Liver (tissue), 9 donors: Measurements from ENCODE around the gene CDHR2. TPM values are rescaled to one million over a fixed set of nuclear protein-coding genes. Genes with fewer than 3 reads are reported as not detected.

Source experiments
- DNase-seq: peaks from one replicate; pipeline ENCODE4 v3.0.0-alpha.2; 2017; ENCODE audit warnings: low spot score
- H3K27ac ChIP-seq, 2 donors: one replicate each; pipeline ENCODE4 v1.7.0; 2013; ENCODE audit warnings: inconsistent platforms in 2 of 2, low read length in 2 of 2, control low read depth in 1 of 2, low read depth in 1 of 2, mild to moderate bottlenecking in 1 of 2
- H3K27me3 ChIP-seq, 4 donors: one replicate each; pipeline versions ENCODE4 v1.6.1 to v1.7.0; 2013; ENCODE audit warnings: low read length in 3 of 4, inconsistent platforms in 1 of 4, mild to moderate bottlenecking in 1 of 4, moderate library complexity in 1 of 4; ENCODE audit not compliant: control insufficient read depth in 4 of 4, insufficient read depth in 4 of 4
- H3K36me3 ChIP-seq, 4 donors: one replicate each; pipeline versions ENCODE4 v1.6.1 to v1.7.0; 2013; ENCODE audit warnings: low read length in 3 of 4, mild to moderate bottlenecking in 3 of 4, low read depth in 1 of 4, moderate library complexity in 1 of 4; ENCODE audit not compliant: control insufficient read depth in 4 of 4, insufficient read depth in 3 of 4
- H3K4me1 ChIP-seq, 4 donors: one replicate each; pipeline versions ENCODE4 v1.6.1 to v1.7.0; 2013; ENCODE audit warnings: low read length in 3 of 4, mild to moderate bottlenecking in 3 of 4, moderate library complexity in 1 of 4; ENCODE audit not compliant: control insufficient read depth in 4 of 4, insufficient read depth in 4 of 4
- H3K4me3 ChIP-seq, 3 donors: one replicate each; pipeline versions ENCODE4 v1.6.1 to v1.7.0; 2013; ENCODE audit warnings: low read length in 3 of 3, control low read depth in 1 of 3, low read depth in 1 of 3, mild to moderate bottlenecking in 1 of 3
- H3K9ac ChIP-seq, 2 donors: one replicate each; pipeline ENCODE4 v1.7.0; 2013; ENCODE audit warnings: low read length in 2 of 2, mild to moderate bottlenecking in 2 of 2, moderate library complexity in 2 of 2, control low read depth in 1 of 2, low read depth in 1 of 2
- H3K9me3 ChIP-seq, 4 donors: one replicate each; pipeline versions ENCODE4 v1.6.1 to v1.7.0; 2013; ENCODE audit warnings: low read length in 3 of 4; ENCODE audit not compliant: control insufficient read depth in 4 of 4
- EGR1 ChIP-seq, 2 donors: IDR thresholded peaks; 2 replicates each; pipeline ENCODE4 v1.6.1; 2016 to 2018; ENCODE audit warnings: antibody characterized with exemption in 2 of 2, low read depth in 2 of 2
- FOXA1 ChIP-seq: IDR thresholded peaks from 2 replicates; pipeline ENCODE4 v1.6.1; 2016; ENCODE audit warnings: antibody characterized with exemption
- FOXA2 ChIP-seq: IDR thresholded peaks from 2 replicates; pipeline ENCODE4 v1.6.1; 2016; ENCODE audit warnings: antibody characterized with exemption
- GABPA ChIP-seq, 2 donors: IDR thresholded peaks in 1 of 2; conservative IDR thresholded peaks in 1 of 2; 2 replicates each; pipeline ENCODE4 v1.6.1; 2016; ENCODE audit warnings: antibody characterized with exemption in 2 of 2, mild to moderate bottlenecking in 1 of 2, moderate library complexity in 1 of 2
- HNF4A ChIP-seq, 2 donors: conservative IDR thresholded peaks; 2 replicates each; pipeline ENCODE4 v1.6.1; 2016; ENCODE audit warnings: antibody characterized with exemption in 2 of 2, mild to moderate bottlenecking in 2 of 2
- JUND ChIP-seq, 2 donors: IDR thresholded peaks; 2 replicates each; pipeline ENCODE4 v1.6.1; 2016; ENCODE audit warnings: antibody characterized with exemption in 2 of 2
- NR2F2 ChIP-seq: IDR thresholded peaks from 2 replicates; pipeline ENCODE4 v1.6.1; 2016; ENCODE audit warnings: antibody characterized with exemption
- RXRA ChIP-seq, 2 donors: IDR thresholded peaks; 2 replicates each; pipeline ENCODE4 v1.6.1; 2017 to 2018; ENCODE audit warnings: antibody characterized with exemption in 2 of 2, mild to moderate bottlenecking in 1 of 2
- SP1 ChIP-seq: IDR thresholded peaks from 2 replicates; pipeline ENCODE4 v1.6.1; 2018; ENCODE audit warnings: antibody characterized with exemption, mild to moderate bottlenecking
- TAF1 ChIP-seq: conservative IDR thresholded peaks from 2 replicates; pipeline ENCODE4 v1.6.1; 2016; ENCODE audit warnings: antibody characterized with exemption, mild to moderate bottlenecking
- YY1 ChIP-seq: IDR thresholded peaks from 2 replicates; pipeline ENCODE4 v1.6.1; 2016; ENCODE audit warnings: antibody characterized with exemption, mild to moderate bottlenecking
- WGBS: extraction: QIAGEN DNeasy Blood & Tissue Kit; methylation state at CpG from one replicate; pipeline ENCODE4 v1.1.7; 2013; 5-methylcytosine and 5-hydroxymethylcytosine counted together
- polyA plus RNA-seq, 2 donors: library from polyadenylated mRNA; stranded (reverse) in 1 of 2; unstranded in 1 of 2; fragments of 200-250 nt in 1 of 2; fragments of >200 nt in 1 of 2; fragmentation: Nextera tagmentation in 1 of 2; extraction: Ambion mirVana in 1 of 2; gene quantifications; one replicate each; pipeline versions ENCODE4 v1.2.1 to v1.2.3, GENCODE V29; 2013 to 2015
- total RNA-seq, 2 donors: library from RNA; depleted of rRNA; stranded (reverse); fragments of >200 nt; gene quantifications; one replicate each; pipeline ENCODE4 v1.2.3, GENCODE V29; 2014
- TF ChIP-seq, protein P1 (sequence below): IDR thresholded peaks from 2 replicates; pipeline ENCODE4 v1.6.1; 2016; ENCODE audit warnings: antibody characterized with exemption
- TF ChIP-seq, protein P2 (sequence below): fragments of 150-350 bp; IDR thresholded peaks from 2 replicates; pipeline ENCODE4 v1.5.1; 2017; ENCODE audit warnings: improper control_type of control experiment, low read depth, low read length; ENCODE audit not compliant: missing input control
- TF ChIP-seq, protein P3 (sequence below): IDR thresholded peaks from 2 replicates; pipeline ENCODE4 v1.6.1; 2016; ENCODE audit warnings: antibody characterized with exemption, mild to moderate bottlenecking
- TF ChIP-seq, protein P4 (sequence below): IDR thresholded peaks from 2 replicates; pipeline ENCODE4 v1.6.1; 2016; ENCODE audit warnings: antibody characterized with exemption
- TF ChIP-seq, protein P5 (sequence below): IDR thresholded peaks from 2 replicates; pipeline ENCODE4 v1.6.1; 2016; ENCODE audit warnings: antibody characterized with exemption
- donor health status: healthy.
- donor health status: healthy.
- donor health status: healthy.
- donor health status: healthy.
- donor health status: healthy.

CDHR2 gene
- total and polyA plus RNA-seq, 4 donors: 8.8 to 23.8 (median 16.6) TPM

DNA sequence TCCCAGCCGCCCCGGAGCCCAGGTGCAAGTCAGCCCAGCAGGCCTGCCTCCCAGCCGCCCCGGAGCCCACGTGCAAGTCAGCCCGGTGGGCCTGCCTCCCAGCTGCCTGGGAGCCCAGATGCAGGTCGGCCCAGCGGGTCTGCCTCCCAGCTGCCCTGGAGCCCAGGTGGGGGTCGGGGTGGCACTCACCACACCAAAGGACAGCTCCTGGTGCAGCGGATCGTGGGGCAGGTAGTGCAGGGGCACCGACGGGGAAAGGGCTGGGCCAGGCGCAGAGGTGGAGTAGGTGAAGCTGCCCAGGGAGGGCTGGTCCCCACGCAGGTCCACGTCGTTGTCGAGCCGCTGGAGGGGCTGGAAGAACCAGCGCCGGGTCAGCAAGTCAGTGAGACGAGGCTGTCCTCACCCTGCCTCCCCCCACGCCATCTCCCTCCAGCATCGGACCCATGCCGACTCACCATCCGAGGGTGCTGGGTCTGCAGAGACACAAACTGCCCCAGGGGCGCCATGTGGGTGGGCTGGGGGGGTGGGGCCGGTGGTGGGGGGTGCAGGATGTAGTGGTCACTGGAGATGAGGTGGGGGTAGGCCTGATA is 18.7 kb upstream of the CDHR2 start:
- 82% methylated on average over 28 of the region's 28 CpGs for WGBS
- H3K36me3 ChIP-seq: peaks cover 0 to 42% (median 25%) of the 10 kb centered on the region in 4 donors
- no peak overlapping the region for H3K27ac ChIP-seq
- peaks cover 14 to 31% (median 29%) of the 10 kb centered on the region in 4 donors for H3K4me1 ChIP-seq
- no peaks in the 10 kb centered on the region for H3K9me3 ChIP-seq
- no peak overlapping the region for H3K4me3 ChIP-seq
- H3K9ac ChIP-seq: no peak overlapping the region
- no peaks in the 10 kb centered on the region for H3K27me3 ChIP-seq
- TF ChIP-seq, protein P1, sequence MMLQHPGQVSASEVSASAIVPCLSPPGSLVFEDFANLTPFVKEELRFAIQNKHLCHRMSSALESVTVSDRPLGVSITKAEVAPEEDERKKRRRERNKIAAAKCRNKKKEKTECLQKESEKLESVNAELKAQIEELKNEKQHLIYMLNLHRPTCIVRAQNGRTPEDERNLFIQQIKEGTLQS: no peak
- TF ChIP-seq HNF4A (conservative IDR thresholded peaks at IDR 0.05) (no peak), FOXA2 (no peak), JUND (IDR thresholded peaks at IDR 0.05) (no peak), NR2F2 (no peak), GABPA (IDR thresholded peaks at IDR 0.05 in 1 of 2, conservative IDR thresholded peaks at IDR 0.05 in 1 of 2) (no peak), FOXA1 (no peak)
- TF ChIP-seq, protein P2, sequence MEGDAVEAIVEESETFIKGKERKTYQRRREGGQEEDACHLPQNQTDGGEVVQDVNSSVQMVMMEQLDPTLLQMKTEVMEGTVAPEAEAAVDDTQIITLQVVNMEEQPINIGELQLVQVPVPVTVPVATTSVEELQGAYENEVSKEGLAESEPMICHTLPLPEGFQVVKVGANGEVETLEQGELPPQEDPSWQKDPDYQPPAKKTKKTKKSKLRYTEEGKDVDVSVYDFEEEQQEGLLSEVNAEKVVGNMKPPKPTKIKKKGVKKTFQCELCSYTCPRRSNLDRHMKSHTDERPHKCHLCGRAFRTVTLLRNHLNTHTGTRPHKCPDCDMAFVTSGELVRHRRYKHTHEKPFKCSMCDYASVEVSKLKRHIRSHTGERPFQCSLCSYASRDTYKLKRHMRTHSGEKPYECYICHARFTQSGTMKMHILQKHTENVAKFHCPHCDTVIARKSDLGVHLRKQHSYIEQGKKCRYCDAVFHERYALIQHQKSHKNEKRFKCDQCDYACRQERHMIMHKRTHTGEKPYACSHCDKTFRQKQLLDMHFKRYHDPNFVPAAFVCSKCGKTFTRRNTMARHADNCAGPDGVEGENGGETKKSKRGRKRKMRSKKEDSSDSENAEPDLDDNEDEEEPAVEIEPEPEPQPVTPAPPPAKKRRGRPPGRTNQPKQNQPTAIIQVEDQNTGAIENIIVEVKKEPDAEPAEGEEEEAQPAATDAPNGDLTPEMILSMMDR: no peak
- TF ChIP-seq, protein P3, sequence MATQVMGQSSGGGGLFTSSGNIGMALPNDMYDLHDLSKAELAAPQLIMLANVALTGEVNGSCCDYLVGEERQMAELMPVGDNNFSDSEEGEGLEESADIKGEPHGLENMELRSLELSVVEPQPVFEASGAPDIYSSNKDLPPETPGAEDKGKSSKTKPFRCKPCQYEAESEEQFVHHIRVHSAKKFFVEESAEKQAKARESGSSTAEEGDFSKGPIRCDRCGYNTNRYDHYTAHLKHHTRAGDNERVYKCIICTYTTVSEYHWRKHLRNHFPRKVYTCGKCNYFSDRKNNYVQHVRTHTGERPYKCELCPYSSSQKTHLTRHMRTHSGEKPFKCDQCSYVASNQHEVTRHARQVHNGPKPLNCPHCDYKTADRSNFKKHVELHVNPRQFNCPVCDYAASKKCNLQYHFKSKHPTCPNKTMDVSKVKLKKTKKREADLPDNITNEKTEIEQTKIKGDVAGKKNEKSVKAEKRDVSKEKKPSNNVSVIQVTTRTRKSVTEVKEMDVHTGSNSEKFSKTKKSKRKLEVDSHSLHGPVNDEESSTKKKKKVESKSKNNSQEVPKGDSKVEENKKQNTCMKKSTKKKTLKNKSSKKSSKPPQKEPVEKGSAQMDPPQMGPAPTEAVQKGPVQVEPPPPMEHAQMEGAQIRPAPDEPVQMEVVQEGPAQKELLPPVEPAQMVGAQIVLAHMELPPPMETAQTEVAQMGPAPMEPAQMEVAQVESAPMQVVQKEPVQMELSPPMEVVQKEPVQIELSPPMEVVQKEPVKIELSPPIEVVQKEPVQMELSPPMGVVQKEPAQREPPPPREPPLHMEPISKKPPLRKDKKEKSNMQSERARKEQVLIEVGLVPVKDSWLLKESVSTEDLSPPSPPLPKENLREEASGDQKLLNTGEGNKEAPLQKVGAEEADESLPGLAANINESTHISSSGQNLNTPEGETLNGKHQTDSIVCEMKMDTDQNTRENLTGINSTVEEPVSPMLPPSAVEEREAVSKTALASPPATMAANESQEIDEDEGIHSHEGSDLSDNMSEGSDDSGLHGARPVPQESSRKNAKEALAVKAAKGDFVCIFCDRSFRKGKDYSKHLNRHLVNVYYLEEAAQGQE: no peak
- TF ChIP-seq, protein P4, sequence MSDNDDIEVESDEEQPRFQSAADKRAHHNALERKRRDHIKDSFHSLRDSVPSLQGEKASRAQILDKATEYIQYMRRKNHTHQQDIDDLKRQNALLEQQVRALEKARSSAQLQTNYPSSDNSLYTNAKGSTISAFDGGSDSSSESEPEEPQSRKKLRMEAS: no peak
- DNase-seq: no peak

DNA sequence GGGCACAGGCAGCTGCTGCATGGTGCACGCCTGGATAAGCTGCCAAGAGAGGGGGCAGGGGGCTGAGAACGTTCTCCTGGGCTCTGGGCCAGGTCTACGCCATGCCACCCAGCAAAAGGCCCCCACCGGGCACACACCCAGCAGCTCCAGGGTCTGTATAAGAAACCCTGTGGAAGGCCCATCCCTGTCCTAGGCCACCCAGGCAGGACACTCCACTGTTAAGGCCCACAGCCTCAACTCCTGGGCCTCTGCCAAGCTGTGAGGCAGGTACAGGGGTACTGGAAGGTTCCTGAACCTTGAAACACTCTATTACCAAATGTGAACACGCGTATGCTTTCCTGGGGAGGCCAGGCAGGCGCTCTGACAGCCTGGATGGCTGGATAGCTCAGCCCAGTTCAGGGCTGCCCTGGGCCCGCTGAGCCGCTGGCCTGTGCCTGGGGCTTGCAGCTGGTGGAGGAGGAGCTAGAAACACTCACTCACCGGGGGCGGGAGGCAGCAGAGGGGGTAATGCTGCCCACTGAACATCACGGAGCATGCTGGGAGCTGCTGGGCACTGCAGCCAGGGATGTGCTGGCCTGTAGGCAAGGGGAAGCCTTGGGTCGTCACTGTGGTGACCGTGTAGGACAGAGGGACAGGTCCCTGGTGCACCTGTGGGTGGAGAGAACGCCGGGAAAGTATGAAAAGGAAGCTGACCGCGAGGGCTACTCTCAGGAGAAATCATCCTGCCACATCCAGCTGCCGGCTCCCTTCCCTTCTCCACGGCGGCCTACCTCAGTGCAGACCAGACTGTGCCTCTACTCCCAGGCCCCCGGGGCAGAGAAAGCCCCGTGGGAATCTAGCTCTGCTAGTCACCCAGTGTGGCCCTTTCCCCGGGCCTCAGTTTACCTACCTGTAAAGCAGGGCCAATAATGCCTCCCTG is 17.9 kb upstream of the CDHR2 start:
- H3K9ac ChIP-seq: no peak overlapping the region
- DNase-seq: no peak
- H3K4me1 ChIP-seq: peaks cover 19 to 39% (median 36%) of the 10 kb centered on the region in 4 donors
- no peak overlapping the region for H3K4me3 ChIP-seq
- 75% methylated on average over 24 of the region's 24 CpGs for WGBS
- no peaks in the 10 kb centered on the region for H3K27me3 ChIP-seq
- peaks cover 0 to 42% (median 25%) of the 10 kb centered on the region in 4 donors for H3K36me3 ChIP-seq
- H3K27ac ChIP-seq: no peak overlapping the region
- H3K9me3 ChIP-seq: no peaks in the 10 kb centered on the region
- TF ChIP-seq FOXA2: no peak
- no peak for TF ChIP-seq YY1
- no peak for TF ChIP-seq FOXA1
- TF ChIP-seq, protein P3: no peak
- no peak for TF ChIP-seq NR2F2
- no peak for TF ChIP-seq TAF1
- TF ChIP-seq HNF4A (conservative IDR thresholded peaks at IDR 0.05): no peak
- no peak for TF ChIP-seq GABPA (IDR thresholded peaks at IDR 0.05 in 1 of 2, conservative IDR thresholded peaks at IDR 0.05 in 1 of 2)
- TF ChIP-seq, protein P4: no peak
- TF ChIP-seq, protein P5, sequence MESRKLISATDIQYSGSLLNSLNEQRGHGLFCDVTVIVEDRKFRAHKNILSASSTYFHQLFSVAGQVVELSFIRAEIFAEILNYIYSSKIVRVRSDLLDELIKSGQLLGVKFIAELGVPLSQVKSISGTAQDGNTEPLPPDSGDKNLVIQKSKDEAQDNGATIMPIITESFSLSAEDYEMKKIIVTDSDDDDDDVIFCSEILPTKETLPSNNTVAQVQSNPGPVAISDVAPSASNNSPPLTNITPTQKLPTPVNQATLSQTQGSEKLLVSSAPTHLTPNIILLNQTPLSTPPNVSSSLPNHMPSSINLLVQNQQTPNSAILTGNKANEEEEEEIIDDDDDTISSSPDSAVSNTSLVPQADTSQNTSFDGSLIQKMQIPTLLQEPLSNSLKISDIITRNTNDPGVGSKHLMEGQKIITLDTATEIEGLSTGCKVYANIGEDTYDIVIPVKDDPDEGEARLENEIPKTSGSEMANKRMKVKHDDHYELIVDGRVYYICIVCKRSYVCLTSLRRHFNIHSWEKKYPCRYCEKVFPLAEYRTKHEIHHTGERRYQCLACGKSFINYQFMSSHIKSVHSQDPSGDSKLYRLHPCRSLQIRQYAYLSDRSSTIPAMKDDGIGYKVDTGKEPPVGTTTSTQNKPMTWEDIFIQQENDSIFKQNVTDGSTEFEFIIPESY: no peak
- no peak for TF ChIP-seq EGR1 (IDR thresholded peaks at IDR 0.05; ENCODE audit: low read depth in 2 of 2)
- no peak for TF ChIP-seq RXRA (IDR thresholded peaks at IDR 0.05)
- no peak for TF ChIP-seq SP1
- no peak for TF ChIP-seq JUND (IDR thresholded peaks at IDR 0.05)
